OCI-LY1 (cell line): ENCODE measurements around the gene TRIM29.

Experiments
- CTCF ChIP-seq: fragments of 200-600 bp; sonication (generic), shearing (Covaris generic); IDR thresholded peaks from 2 replicates; pipeline ENCODE4 v1.5.1; 2017; ENCODE audit warnings: mild to moderate bottlenecking, antibody characterized with exemption, low read length, moderate library complexity, mixed read lengths
- EZH2 ChIP-seq: fragments of 200-600 bp; sonication (generic), shearing (Covaris generic); IDR thresholded peaks from 2 replicates; pipeline ENCODE4 v1.8.0; 2017; ENCODE audit warnings: borderline replicate concordance, mixed run types, mild to moderate bottlenecking, antibody characterized with exemption, low read length, moderate library complexity, mixed read lengths

GRCh38 chr11:120184371-120184945 is 46.5 kb upstream of the TRIM29 start:
- no peak for TF ChIP-seq EZH2
- TF ChIP-seq CTCF: no peak
